CD4-positive, alpha-beta T cell treated with Interleukin-17A for 4 hours (primary cell): ENCODE measurements around the gene FGFBP1.

Experiments
- DNase-seq: peaks from one replicate; pipeline ENCODE4 v3.0.0-alpha.2; 2020; ENCODE audit warnings: mixed read lengths

Gene FGFBP1

GRCh38 chr4:15910155-15910940, 28.2 kb downstream of the FGFBP1 start:
- DNase-seq, result no peak

GRCh38 chr4:15907430-15907829, 31.1 kb downstream of the FGFBP1 start:
- no peak for DNase-seq

GRCh38 chr4:15906020-15906443, 32.5 kb downstream of the FGFBP1 start:
- DNase-seq, result no peak

GRCh38 chr4:15902746-15903145, 35.8 kb downstream of the FGFBP1 start:
- no peak for DNase-seq

GRCh38 chr4:15901998-15902397, 36.5 kb downstream of the FGFBP1 start:
- DNase-seq, result no peak

- no peak for DNase-seq
These were observed 37.5 kb downstream of the FGFBP1 start for GRCh38 chr4:15901007-15901406.

- no peak for DNase-seq
These were observed 39.0 kb downstream of the FGFBP1 start for GRCh38 chr4:15899511-15899910.

- DNase-seq, result no peak
These were observed 39.6 kb downstream of the FGFBP1 start for GRCh38 chr4:15898902-15899301.

- no peak for DNase-seq
These were observed 41.0 kb downstream of the FGFBP1 start for GRCh38 chr4:15897577-15897976.

- DNase-seq, result no peak
These were observed 43.3 kb downstream of the FGFBP1 start for GRCh38 chr4:15894921-15895916.

GRCh38 chr4:15894393-15894792, 44.1 kb downstream of the FGFBP1 start:
- no peak for DNase-seq

- DNase-seq, result no peak
These were observed 44.6 kb downstream of the FGFBP1 start for GRCh38 chr4:15893962-15894361.

- no peak for DNase-seq
These were observed 47.2 kb downstream of the FGFBP1 start for GRCh38 chr4:15891312-15891711.

GRCh38 chr4:15890246-15890829, 48.2 kb downstream of the FGFBP1 start:
- DNase-seq, result no peak

GRCh38 chr4:15888515-15888914, 50.0 kb downstream of the FGFBP1 start:
- DNase-seq, result no peak
